Fibroblast of mammary gland (primary cell): ENCODE results near the gene SETBP1.
A peak's percentile ranks its signal among the peaks of the same experiment; 100 is the strongest.

Experiments
- DNase-seq: peaks from one replicate; pipeline ENCODE4 v3.0.0-alpha.2; 2010; ENCODE audit warnings: low read depth
- H3K4me3 ChIP-seq: 2 replicates; pipeline ENCODE4 v1.5.1; 2011; ENCODE audit warnings: low read depth, mild to moderate bottlenecking, low read length, moderate library complexity; ENCODE audit not compliant: control insufficient read depth
- CTCF ChIP-seq: conservative IDR thresholded peaks from 2 replicates; pipeline ENCODE4 v1.5.1; 2011; ENCODE audit warnings: low read depth, low read length, inconsistent platforms; ENCODE audit not compliant: control insufficient read depth, insufficient read depth

The SETBP1 gene

DNA sequence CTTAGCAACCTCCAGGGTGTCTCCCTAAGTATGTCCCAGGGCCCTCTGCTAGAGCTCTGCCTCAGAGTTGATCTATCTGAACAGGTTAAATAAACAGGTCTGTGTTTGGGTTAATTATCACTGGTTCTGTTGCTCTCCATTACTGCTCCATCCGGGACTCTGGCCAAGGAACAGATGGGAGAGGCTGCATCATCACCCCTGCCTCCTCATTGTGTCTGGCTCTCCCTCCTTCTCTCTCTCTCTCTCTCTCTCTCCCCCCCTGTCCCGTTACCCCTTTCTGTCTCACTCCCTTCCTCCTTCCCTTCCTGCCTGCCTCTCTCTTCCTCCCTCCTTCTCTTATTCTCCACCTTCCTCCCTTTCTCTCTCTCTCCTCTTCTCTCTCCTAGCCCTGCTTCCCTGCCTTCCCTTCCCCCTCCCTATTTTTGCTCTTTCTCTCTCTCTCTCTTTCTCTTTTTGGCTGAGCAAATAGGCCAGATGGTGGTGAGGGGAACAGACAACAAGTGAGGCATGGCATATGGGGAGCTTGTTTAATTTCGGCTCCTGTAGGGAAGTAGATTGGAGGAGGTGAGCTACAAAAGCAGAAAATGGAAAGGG is 62.1 kb downstream of the SETBP1 start:
- no peak for TF ChIP-seq CTCF
- peak; percentile 80 for DNase-seq
- H3K4me3 ChIP-seq = no peak overlapping the region

- H3K4me3 ChIP-seq = no peak overlapping the region
- no peak for DNase-seq
- no peak for TF ChIP-seq CTCF
These were observed 62.9 kb downstream of the SETBP1 start for GRCh38 chr18:44743631-44744030.

- TF ChIP-seq CTCF = no peak
- no peak overlapping the region for H3K4me3 ChIP-seq
- no peak for DNase-seq
These were observed 63.8 kb downstream of the SETBP1 start for GRCh38 chr18:44744161-44745121.

DNA sequence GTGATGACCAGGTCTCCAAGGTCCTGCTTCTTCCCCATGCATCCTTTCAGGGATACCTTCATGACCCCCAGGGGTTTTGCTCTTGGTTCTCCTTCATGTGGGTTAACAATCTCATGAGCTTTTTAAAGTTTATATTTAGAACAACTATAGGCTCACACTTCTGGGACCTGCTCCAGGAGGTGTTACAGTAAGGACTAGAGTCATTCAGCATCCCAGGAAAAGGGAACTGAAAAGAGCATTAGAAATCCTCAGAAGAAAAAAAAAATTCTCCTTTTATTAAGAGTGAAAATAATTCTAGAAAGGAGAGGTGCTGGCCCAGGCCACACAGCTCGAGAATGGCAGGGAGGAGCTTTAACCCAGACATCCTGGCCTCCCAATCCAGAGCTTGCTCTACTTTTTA is 66.5 kb downstream of the SETBP1 start:
- DNase-seq = no peak
- TF ChIP-seq CTCF = no peak
- H3K4me3 ChIP-seq = no peak overlapping the region

- no peak for TF ChIP-seq CTCF
- DNase-seq = no peak
- no peak overlapping the region for H3K4me3 ChIP-seq
These were observed 67.9 kb downstream of the SETBP1 start for GRCh38 chr18:44748582-44748981.

DNA sequence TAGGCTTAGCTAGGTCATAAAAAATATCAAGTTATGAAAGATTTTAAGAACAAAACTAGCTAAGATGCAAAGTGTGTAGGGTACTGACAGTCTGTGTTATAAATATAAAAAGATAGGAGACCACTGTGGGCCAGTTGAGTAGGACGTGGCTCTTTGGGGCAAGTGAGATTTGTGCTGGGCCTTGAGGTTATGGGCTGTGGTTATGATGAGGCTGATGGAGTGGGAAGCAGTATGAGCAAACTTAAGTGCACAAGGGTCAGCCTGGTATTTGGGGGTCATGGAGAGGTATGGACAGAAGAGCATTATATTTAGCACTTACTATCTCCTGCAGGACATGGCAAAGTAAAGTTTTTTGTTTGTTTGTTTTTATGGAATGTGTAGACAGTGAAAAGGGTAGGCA is 70.1 kb downstream of the SETBP1 start:
- no peak overlapping the region for H3K4me3 ChIP-seq
- no peak for DNase-seq
- TF ChIP-seq CTCF = no peak
